Adrenal gland (tissue), 5 donors: Measurements from ENCODE around the gene ADGRA3.

Experiments
- CTCF ChIP-seq, 6 experiments: fragments of 450-650 bp in 4 of 6; fragments of 200-600 bp in 2 of 6; sonication (generic) in 1 of 6; IDR thresholded peaks; 1 replicate in 5 of 6; 2 replicates in 1 of 6; pipeline versions ENCODE4 v1.5.1 to v1.8.0; 2016 to 2021; ENCODE audit warnings: antibody characterized with exemption in 6 of 6, mild to moderate bottlenecking in 2 of 6, moderate library complexity in 1 of 6
- POLR2A ChIP-seq, 2 donors: fragments of 450-650 bp; IDR thresholded peaks; one replicate each; pipeline ENCODE4 v1.6.1; 2017; ENCODE audit warnings: antibody characterized with exemption in 2 of 2, mild to moderate bottlenecking in 2 of 2, moderate library complexity in 1 of 2
- donor health status: DM: no; HTN: no; CAD: no.

DNA sequence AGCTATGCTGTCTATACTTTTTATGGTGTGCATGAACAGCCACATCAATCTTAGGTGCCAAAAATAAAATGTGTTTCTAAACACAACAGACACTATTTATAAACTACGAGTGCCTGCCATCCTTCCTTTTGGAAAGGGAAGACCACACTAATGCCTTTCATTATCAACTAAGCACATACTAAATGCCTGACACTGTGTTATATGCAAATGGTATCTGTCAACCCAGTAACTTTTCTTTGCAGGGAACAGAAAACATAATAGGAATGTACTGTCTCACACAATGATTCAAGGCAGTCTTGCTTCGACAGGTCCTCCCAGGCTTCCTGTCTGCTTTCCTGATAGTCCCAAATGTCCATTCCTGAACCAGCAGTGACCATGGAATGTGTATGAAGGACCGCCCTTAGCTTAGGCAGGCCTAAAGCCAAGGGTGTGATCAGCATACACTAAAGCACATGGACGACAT lies 43.8 kb downstream of the ADGRA3 start:
- TF ChIP-seq POLR2A (IDR thresholded peaks at IDR 0.05): no peak
- TF ChIP-seq CTCF (IDR thresholded peaks at IDR 0.05): no peak
